ENCODE data around the gene FBXO42.
"Not testable (repeated sequence)": the region's sequence is repeated elsewhere in the genome, so short reads cannot be mapped to it uniquely, and the experiment has no call there.

The FBXO42 gene

DNA sequence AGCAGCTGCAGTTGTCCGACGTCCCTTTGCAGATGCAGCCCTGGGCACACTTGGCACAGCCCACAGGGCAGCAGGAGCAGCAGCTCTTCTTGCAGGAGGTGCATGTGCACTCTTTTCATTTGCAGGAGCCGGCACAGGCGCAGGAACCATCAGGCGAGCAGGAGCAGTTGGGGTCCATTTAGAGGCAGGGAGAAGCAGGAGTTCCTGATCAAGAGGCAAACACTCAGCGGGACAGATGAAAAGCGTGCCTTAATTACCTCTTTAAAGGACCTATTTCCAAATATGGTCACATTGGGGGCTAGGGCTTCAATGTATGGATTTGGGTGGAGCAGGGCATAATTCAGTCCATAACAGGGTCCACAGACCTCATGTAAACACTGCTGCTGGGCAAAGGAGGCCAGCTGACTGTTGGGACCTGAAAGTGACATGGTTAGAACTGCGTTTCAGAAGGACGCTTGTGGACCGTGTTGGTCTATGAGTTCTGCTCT lies 111.0 kb downstream of the FBXO42 start:
- DNase-seq, result no peak

DNA sequence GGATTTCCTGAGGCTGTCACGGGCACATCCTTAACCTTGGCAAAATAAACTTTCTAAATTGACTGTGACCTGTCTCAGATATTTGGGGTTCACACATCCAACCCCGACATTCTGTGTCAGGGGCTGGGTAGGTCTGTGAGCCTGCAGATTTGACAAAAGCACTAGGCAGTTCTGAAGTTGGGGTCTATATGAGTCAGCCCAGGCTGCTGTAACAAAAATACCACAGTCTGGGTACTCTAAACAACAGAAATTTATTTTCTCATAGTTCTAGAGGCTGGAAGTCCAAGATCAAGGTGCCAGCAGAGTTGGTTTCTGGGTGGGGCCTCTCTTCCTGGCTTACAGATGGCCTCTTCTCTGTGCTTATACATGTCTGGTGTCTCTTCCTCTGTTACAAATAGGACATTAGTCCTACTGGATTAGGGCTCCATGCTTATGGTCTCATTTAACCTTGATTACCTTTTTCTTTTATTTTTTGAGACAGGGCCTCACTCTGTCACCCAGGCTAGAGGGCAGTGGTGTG lies 112.2 kb downstream of the FBXO42 start:
- no peak for DNase-seq

DNA sequence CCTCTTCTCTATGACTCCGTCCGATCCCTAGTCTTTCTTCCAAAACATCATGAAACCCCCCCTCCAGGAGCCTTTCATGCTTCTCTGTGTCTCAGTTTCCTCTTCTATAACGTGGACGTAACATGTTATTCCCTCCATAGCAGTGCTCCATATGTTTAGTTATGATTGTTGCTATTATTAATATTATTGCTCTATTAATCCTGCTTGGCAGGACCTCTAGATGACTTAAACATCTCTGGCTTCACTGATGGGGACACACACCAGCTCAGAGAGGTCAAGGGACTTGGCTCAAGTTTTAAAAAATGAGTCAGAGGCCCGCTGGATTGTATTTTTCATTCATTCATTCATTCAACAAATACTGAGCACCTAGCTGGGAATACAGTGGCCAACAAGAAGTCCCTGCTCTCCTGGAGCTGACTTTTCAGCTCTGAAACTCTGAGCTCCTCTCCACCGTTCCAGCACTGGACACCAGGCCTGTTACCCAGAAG lies 114.9 kb downstream of the FBXO42 start:
- DNase-seq, result no peak

DNA sequence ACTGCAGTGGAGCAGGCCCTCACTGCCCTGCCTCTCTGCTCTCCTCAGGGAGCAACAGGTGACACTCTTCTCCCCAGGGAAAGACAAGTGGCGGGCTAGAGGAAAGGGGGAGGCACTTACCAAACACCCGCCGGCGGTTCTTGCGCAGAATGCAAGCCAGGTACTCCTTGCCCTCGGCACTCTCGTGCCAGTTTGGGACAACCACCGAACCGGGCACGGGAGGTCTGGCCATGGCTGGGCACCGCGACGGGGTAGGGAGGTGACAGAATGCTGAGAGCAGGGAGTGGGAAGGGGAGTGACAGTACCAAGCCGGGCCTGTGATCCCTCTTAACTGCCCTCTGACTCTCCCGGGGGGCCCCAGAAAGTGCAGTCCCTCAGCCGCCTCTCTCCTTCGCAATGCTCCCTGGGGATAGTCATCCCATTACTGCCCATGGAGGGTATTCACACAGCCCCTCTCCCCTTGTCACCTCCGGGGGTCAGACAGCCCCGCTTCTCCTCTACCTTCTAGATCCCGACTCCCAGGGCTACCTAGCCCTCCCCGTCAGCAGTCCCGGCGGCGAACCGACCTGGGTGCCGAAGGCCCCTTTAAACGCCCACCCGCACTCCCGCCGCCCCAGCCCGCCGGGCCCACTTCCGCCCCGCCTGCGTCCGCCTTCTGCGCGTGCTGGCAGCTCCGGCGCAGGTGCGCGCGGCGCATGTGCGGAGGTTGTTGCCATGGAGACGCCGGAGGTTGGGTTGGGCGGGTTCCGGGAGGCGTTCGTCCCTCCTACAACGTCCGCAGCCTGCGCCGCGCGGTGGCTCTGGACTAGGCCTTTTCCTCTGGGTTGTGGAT lies 115.6 kb downstream of the FBXO42 start, which contains the start of gene CPLANE2:
CPLANE2 (minus strand) TSS at position 673 of the 832 bp plus-strand sequence; CDS start at position 232, 441 bp downstream.
- peak; percentile 53 to 65 for DNase-seq

DNA sequence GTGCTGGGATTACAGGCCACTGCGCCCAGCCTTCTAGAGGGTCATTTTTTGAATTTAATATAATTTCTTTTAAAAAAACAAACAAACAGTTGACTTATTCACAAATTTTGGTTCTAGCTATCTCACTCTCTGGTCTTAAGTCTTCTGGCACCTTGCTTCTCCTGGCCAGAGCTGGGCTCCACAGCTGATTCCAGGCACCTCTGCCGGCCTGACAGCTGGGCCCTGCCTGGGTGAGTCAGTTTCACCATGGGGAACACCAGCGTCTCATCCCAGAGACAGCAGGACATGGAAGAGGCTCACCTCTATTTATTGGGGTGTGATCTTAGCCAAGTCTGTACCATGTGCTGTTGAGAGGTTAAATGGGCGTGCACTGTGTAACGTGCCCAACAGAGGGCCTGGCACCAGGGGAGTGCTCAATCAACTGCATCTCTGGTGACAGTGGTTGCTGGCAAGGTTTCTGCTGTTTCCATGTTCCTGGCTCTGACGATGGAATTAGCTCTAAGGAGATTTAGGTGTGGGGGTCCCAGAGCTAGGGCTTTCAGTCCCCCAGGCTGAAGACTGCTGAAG lies 116.3 kb downstream of the FBXO42 start:
- DNase-seq, result no peak

DNA sequence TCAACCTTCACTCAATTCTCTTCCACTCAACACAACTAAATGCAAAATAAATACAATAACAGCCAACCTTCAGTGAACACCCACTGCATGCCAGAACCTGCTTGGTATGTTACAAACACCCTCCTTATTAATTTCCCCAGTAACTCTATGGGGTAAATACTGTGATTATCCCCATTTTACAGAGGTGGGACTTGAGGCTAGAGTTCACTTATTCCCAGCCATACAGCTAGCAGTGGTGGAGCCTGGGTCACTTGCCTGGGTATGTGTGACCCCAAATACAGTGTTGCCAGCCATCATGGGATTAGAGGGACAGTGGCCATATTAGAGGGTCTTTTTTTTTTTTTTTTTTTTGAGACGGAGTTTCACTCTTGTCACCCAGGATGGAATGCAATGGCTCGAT lies 116.9 kb downstream of the FBXO42 start:
- DNase-seq, result no peak

DNA sequence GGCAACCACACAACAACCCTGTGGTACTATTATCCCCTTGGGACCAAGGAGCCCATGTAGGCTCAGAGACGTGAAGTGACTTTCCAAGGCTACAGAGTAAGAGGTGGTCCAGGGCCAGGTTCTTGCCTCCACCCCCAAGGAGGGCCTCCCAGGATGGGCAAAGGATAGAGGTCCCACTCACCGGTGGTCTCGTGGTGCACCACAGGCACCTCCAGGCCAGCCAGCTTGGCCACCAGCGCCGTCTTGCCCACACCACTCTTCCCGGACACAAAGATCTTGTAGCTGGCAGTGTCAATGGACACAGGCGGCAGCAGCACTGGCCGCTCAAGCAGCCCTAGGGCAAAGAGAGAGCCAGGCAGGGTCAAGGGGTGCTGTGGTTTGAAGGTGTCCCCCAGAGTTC lies 118.8 kb downstream of the FBXO42 start:
- DNase-seq, result no peak

DNA sequence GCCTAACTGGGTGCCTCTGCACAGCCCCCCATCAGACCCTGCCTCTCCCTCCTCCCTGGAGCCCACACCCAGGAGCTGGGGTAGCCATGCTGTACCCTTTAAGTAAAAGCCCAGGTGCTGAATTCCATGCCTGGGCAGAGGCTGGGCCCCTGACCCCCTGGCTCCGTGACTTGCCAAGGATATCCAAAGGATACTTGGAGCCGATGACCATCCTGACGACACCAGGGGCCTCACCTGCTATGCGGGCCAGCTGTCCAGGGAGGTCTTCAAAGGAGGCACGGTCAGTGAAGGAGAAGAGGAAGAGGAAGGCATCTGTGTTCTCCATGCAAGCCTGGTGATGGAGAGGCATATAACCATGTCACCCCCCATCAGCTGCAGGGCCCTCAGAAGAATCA lies 120.0 kb downstream of the FBXO42 start:
- DNase-seq, result no peak

DNA sequence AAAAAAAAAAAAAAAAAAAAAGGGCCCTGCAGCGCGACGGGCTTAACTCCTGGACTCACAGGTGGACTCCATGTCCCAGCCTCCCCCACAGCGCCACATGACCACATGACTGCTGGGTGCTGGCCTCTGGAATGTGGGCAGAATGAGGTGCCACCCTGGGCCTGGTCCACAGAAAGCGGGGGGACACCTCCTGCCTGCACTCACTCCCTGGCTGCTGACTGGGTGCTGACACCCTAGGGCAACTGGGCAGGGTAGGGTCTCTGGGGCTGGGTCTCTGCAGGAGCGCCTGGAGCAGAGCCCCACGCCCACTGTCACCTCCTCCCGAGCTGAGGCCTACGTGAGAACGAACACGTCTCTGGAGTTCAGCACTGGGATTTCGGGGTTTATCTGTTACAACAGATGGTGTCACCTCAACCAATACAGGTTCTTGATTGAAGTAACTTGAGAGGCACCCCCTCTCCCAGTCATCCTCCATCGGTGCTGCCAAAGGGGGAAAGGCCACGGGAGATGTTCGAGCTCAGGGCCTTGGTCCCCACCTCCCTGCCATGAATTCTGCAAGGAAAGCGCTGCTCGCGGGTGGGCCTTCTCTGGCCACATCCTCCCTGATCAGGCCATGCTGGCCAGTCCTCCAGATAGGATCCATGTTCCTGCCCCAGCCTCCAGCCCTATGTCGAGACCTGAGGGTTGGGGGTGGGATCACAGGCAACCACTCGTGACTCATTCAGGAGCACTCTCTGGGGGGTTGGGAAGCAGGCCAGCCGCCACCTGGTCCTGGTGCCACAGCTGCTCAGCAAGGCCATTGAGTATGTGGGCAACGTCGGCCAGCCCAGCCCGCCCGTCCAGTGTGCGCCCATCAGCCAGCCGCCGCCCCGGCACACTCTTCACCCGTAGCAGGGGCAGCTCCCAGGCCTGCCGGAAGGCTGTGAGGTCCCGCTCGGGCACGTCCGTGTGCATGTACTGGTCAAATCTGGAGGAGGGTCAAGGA lies 120.7 kb downstream of the FBXO42 start:
- no peak for DNase-seq

DNA sequence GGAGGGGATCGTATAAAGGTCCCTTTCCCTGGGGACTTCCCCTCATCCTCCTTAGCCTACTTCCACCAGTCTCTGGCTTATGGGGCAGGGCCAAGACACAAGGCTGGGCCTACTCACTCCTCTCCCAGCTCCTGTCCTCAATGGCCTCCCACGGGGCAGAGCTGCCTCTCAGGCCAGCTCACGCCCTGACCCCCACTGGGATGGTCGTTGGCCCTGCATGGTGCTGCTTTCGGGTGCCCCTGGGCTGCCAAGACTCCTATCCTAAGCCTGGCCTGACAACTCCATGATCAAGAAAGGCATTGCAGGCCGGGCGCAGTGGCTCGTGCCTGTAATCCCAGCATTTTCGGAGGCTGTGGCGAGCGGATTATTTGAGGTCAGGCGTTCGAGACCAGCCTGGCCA lies 121.5 kb downstream of the FBXO42 start:
- no peak for DNase-seq

DNA sequence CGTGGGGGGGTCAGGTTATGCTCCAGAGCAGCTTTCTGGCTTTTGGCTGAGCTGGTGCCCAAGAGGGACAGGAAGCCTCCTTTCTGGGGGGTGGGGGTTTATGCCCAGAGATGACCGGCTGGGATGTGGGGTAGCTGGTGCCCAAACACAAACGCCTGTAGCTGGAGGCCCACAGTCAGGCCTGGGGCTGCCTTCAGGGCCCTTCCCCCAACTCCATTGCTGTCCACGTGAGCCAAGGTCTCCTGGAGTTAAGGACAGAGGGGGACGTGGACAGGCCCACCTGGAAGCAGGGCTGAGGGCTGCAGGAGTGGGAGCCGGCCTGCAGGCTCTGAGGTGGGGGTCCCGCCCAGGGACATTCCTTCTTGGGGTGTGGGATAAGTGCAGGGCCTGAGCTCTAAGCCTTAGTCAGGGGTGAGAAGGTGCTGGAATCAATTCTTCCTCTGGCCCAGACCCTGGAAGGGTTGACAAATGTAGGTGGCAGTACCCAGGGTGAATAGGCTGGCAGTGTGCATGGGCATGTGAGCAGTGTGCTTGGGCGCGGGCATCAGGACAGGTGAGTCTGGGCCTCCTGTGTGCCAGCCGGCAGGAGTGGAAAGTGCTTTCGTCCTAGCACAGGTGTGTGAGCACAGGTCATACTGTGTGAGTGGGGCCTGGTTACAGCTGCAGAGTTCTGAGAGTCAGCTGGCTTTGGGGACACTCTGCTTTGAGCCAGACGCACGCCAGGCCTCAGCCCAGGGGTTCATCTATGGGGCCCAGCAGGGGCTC lies 122.1 kb downstream of the FBXO42 start:
- no peak for DNase-seq

DNA sequence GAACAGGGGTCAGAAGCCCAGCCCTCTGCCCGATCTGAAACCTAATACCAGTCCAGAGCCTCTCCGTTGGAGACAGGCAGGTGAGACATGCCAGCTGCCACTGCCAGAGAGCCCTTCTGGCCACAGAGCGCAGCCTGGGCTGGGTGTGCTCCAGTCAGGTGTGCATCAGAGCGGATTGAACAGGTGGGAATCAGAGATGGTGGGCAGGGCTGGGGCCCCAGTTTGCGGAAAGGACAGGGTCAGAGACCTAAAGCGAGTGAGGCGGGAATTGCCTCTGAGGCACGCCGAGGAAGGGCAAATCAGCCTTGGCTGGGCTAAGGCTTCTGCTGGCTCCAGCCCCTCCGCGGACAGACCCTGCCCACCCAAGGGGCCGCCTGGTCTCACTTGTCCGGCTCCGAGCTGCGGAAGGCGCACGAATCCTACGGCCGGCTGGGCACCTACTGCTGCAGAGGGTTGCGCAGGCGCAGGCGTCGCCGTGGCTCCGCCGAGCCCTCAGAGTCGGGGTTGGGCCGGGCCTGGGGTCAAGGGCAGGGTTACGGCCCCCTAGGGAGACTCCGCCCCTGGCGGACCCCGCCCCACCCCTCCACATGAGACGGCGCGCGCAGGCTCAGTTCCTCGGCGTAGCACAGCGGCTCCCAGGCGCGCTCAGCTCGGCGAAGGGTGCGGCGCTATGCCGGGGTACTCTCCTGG lies 125.6 kb downstream of the FBXO42 start:
- peak in 1 of 2 experiments; percentile 62 for DNase-seq

DNA sequence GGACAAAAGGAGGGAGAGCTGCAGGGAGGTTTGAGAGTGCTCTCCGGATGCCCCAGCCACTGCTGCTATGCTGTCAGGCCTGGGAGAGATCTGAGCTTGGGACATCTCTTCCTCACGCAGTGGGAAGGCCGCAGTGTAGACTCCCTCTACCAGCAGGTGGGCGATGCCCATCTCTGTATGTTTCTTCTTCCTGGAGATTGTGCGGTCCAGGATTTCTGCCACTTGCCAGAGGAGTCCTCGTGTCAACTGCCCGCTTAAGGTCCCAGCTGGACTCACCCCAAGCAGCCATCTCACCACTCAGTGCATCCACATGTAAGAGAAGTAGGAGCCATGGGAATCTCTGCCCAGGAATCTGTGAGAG lies 126.2 kb downstream of the FBXO42 start:
- no peak for DNase-seq

DNA sequence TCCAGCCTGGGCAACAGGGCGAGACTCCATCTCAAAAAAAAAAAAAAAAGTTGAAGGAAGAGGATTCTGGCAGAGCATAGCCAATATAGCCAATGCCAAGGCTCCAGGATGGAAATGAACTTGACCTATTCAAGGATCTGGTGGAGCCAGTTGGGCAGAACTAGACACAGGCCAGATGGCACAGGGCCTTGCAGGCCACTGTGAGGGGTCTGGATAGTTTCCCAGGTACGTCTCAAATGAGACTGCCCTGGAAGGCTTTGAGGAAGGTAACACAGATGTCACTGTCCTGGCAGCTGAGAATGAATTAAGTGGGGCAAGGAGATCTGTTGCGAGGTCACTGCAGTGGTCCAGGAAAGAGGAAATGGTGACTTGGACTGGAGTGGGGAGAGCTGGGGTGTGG lies 127.8 kb downstream of the FBXO42 start:
- peak; percentile 92 to 99 for DNase-seq

DNA sequence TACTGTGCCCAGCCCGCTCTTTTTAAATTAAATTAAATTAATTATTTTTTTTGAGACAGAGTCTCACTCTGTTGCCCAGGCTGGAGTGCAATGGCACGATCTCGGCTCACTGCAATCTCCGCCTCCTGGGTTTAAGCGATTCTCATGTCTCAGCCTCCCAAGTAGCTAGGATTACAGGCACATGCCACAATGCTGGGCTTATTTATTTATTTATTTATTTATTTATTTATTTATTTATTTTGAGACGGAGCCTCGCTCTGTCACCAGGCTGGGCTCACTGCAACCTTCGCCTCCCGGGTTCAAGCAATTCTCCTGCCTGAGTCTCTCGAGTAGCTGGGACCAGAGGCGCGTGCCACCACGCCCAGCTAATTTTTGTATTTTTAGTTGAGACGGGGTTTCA lies 129.6 kb downstream of the FBXO42 start:
- DNase-seq, result not testable (repeated sequence)

DNA sequence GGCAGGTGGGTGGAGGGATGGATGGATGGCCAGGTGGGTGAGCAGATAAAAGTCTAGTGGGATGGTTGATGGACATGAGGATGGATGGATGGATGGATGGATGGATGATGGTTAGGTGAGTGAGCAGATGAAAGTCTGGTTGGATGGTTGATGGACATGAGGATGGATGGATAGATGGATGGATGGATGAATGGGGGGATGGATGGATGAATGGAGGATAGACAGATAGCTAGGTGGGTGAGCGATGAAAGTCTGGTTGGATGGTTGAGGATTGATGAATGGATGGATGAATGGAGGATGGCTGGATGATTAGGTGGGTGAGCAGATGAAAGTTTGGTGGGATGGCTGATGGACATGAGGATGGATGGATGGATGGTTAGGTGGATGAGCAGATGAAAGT lies 130.8 kb downstream of the FBXO42 start:
- DNase-seq, result no peak

DNA sequence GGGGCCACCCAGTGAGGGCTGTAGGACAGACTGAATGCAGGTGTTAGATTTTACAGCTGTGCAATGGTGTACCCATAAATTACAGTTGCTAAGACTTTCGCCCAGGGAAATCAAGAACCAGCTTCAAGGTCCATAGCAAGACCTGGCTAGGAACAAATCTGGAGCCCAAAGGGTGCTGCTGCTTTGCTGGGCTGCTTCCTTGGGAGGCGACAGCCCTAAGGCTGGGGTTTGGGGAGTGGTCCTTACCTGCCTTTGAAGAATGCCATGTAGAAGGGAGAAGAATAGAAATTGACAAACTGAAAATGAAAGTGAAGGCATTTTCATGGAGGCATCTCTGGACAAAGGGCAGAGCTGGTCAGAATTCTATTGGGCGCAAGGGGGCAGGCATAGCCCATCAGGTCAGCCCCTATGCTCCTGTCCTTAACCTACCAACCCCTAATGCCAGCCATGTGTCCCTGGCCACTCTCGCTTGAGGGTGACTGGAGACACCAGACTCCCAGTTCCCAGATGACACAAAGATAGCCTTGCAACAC lies 132.2 kb downstream of the FBXO42 start:
- DNase-seq, result no peak

DNA sequence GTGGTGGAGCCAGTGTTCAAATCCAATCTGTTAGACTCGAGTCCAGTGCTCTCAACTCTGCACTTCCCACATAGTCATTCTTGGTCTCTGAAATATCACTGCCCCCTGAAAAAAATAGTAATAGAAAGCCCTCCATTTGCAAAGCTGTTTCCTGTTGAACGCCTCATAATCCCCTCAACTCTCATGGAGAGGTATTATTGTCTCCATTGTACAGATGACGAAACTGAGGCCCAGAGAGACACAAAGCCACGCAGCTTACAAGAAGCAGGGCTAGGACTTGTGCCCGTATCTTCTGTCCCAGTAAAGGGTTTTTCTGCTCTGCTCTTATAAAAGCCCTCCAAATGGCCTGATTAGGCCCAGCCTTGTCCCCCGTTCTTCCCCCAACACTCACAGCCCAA lies 133.6 kb downstream of the FBXO42 start:
- DNase-seq, result no peak

DNA sequence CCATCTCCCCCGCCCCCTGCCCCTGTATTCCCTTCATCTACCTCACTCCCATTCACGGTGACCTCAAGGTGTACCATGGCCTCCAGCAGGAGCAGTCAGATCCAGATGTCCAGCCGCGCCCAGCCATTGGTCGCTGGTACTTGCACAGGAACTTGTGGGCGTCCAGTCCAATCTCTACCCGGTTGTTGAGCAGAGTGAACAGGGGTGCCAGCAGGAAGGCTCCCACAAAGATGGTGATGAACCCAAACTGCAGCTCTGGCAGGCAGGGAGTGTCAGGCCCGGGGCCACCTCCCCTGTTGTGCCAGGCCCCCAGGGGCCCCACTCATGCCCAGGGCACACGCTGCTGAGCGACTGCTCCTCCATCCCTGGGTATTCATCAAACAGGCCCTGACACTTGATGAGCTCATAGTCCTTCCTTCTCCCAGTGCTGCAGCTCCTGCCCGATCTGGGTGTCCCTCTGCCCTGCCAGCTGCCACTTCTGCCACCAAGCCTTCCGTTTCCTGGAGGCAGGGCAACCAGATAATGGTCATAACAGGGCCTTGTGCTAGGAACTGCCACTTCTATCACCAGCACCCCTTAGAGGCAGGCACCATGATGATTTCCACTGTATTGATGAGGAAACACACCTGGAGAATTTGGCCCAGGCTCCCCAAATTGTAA lies 134.1 kb downstream of the FBXO42 start:
- DNase-seq, result no peak

DNA sequence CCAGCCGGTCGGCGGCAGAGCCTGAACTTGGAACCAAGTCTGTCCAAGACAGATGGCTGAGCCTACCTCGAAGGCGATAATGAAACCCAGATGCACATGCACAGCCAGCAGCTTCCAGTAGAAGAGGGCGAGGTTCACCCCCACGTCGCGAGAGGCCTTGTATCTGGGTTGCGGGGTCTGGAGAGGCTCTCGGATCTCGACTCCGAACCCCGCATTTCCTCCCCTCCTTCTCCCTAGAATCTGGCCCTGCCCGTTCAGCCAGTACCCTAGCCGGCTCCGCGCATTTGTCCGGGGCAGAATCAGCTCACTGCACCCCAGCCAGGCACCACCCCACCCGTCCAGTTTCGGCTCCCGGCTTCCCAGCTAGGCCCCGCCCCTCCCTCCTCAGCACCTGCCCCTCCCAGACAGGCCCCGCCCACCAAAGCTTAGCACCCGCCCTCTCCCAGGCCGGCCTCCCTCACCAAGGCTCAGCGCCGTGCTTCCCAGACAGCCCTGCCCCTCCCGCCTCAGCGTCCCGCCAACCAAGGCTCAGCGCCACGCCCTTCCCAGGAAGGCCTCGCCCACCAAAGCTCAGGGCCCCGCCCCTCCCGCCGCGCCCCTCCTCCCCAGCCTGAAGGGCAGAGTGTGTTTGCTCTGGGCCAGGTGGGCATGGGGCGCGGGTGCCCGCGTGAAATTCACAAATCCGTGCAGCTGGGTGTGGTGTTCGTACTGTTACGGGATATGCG lies 135.1 kb downstream of the FBXO42 start:
- peak; percentile 84 to 93 for DNase-seq
